ENCODE data around the gene B4GALT2.

DNA sequence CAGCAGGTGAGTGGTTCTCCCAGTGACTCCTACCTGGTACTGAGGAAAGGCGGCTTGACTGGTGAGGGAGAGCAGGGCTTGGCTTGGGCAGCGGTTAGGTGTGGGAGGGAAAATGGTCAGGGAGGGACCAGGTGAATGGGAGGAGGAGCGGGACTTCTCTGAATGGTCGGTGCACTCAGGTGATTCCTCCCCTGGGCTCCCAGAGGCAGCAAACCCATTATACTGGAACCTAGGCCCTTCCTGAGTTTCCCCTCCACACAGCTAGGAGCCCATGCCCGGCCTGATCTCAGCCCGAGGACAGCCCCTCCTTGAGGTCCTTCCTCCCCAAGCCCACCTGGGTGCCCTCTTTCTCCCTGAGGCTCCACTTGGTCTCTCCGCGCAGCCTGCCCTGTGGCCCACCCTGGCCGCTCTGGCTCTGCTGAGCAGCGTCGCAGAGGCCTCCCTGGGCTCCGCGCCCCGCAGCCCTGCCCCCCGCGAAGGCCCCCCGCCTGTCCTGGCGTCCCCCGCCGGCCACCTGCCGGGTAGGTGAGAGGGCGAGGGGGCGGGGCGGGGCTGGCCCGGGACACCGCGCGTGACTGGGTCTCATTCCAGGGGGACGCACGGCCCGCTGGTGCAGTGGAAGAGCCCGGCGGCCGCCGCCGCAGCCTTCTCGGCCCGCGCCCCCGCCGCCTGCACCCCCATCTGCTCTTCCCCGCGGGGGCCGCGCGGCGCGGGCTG, 43.1 kb upstream of the B4GALT2 start:
- TF ChIP-seq, protein P1, sequence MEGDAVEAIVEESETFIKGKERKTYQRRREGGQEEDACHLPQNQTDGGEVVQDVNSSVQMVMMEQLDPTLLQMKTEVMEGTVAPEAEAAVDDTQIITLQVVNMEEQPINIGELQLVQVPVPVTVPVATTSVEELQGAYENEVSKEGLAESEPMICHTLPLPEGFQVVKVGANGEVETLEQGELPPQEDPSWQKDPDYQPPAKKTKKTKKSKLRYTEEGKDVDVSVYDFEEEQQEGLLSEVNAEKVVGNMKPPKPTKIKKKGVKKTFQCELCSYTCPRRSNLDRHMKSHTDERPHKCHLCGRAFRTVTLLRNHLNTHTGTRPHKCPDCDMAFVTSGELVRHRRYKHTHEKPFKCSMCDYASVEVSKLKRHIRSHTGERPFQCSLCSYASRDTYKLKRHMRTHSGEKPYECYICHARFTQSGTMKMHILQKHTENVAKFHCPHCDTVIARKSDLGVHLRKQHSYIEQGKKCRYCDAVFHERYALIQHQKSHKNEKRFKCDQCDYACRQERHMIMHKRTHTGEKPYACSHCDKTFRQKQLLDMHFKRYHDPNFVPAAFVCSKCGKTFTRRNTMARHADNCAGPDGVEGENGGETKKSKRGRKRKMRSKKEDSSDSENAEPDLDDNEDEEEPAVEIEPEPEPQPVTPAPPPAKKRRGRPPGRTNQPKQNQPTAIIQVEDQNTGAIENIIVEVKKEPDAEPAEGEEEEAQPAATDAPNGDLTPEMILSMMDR (IDR thresholded peaks at IDR 0.05; ENCODE audit: low read length), result no peak
- no peak for TF ChIP-seq EZH2phosphoT487 (IDR thresholded peaks at IDR 0.05; ENCODE audit: low read length)
- no peak for TF ChIP-seq EZH2 (optimal IDR thresholded peaks at IDR 0.05; ENCODE audit: low read depth, low read length)

Measured in MM.1S (cell line).